Measurements from ENCODE around the gene OTUD3. TPM values are rescaled to one million over a fixed set of nuclear protein-coding genes. Genes with fewer than 3 reads are reported as not detected.
"Not testable (repeated sequence)": the region's sequence is repeated elsewhere in the genome, so short reads cannot be mapped to it uniquely, and the experiment has no call there.

The OTUD3 gene
- total and polyA plus RNA-seq, 2 donors, result 3.4 to 11.8 TPM

GRCh38 chr1:19860418-19860817 lies 21.8 kb upstream of the OTUD3 start:
- H3K36me3 ChIP-seq (ENCODE audit: insufficient read depth), result no peaks in the 10 kb centered on the region
- WGBS, result 79% methylated on average over 2 of the region's 2 CpGs
- no peaks in the 10 kb centered on the region for H3K4me1 ChIP-seq (ENCODE audit: insufficient read depth)
- H3K4me3 ChIP-seq (ENCODE audit: low read depth, low read length), result no peak overlapping the region
- no peak for DNase-seq (ENCODE audit: extremely low spot score)
- no peak overlapping the region for H3K27ac ChIP-seq (ENCODE audit: low read depth)

GRCh38 chr1:19861034-19861433 lies 21.2 kb upstream of the OTUD3 start:
- Histone ChIP-seq H3K4me1 (ENCODE audit: insufficient read depth) (no peaks in the 10 kb centered on the region), H3K36me3 (ENCODE audit: insufficient read depth) (no peaks in the 10 kb centered on the region), H3K4me3 (ENCODE audit: low read depth, low read length) (no peak overlapping the region), H3K27ac (ENCODE audit: low read depth) (no peak overlapping the region)
- 52% methylated on average over 2 of the region's 2 CpGs for WGBS
- no peak for DNase-seq (ENCODE audit: extremely low spot score)

- WGBS, result 84% methylated on average over 1 of the region's 1 CpG
- H3K4me1 ChIP-seq (ENCODE audit: insufficient read depth), result no peaks in the 10 kb centered on the region
- DNase-seq (ENCODE audit: extremely low spot score), result no peak
- H3K27ac ChIP-seq (ENCODE audit: low read depth), result no peak overlapping the region
- no peak overlapping the region for H3K4me3 ChIP-seq (ENCODE audit: low read depth, low read length)
- no peaks in the 10 kb centered on the region for H3K36me3 ChIP-seq (ENCODE audit: insufficient read depth)
Observed at GRCh38 chr1:19861842-19862530, 20.2 kb upstream of the OTUD3 start.

- H3K27ac ChIP-seq (ENCODE audit: low read depth), result no peak overlapping the region
- H3K4me1 ChIP-seq (ENCODE audit: insufficient read depth), result no peaks in the 10 kb centered on the region
- H3K36me3 ChIP-seq (ENCODE audit: insufficient read depth), result no peaks in the 10 kb centered on the region
- H3K4me3 ChIP-seq (ENCODE audit: low read depth, low read length), result no peak overlapping the region
- WGBS, result 82% methylated on average over 3 of the region's 3 CpGs
- no peak for DNase-seq (ENCODE audit: extremely low spot score)
Observed at GRCh38 chr1:19862944-19863343, 19.3 kb upstream of the OTUD3 start.

- DNase-seq (ENCODE audit: extremely low spot score), result no peak
- H3K36me3 ChIP-seq (ENCODE audit: insufficient read depth), result no peaks in the 10 kb centered on the region
- WGBS, result 64% methylated on average over 1 of the region's 1 CpG
- no peak overlapping the region for H3K4me3 ChIP-seq (ENCODE audit: low read depth, low read length)
- H3K27ac ChIP-seq (ENCODE audit: low read depth), result no peak overlapping the region
- H3K4me1 ChIP-seq (ENCODE audit: insufficient read depth), result no peaks in the 10 kb centered on the region
Observed at GRCh38 chr1:19864570-19865160, 17.5 kb upstream of the OTUD3 start.

GRCh38 chr1:19866029-19866428 lies 16.2 kb upstream of the OTUD3 start:
- 65% methylated on average over 1 of the region's 1 CpG for WGBS
- no peak overlapping the region for H3K27ac ChIP-seq (ENCODE audit: low read depth)
- DNase-seq (ENCODE audit: extremely low spot score), result no peak

GRCh38 chr1:19866758-19867157 lies 15.4 kb upstream of the OTUD3 start:
- Histone ChIP-seq H3K4me3 (ENCODE audit: low read depth, low read length) (no peak overlapping the region), H3K4me1 (ENCODE audit: insufficient read depth) (no peaks in the 10 kb centered on the region), H3K36me3 (ENCODE audit: insufficient read depth) (no peaks in the 10 kb centered on the region), H3K27ac (ENCODE audit: low read depth) (no peak overlapping the region)
- 51% methylated on average over 1 of the region's 1 CpG for WGBS
- no peak for DNase-seq (ENCODE audit: extremely low spot score)

More at GRCh38 chr1:19866029-19866428, 16.2 kb upstream of the OTUD3 start:
- H3K4me1 ChIP-seq (ENCODE audit: insufficient read depth), result no peaks in the 10 kb centered on the region
- no peaks in the 10 kb centered on the region for H3K36me3 ChIP-seq (ENCODE audit: insufficient read depth)
- H3K4me3 ChIP-seq (ENCODE audit: low read depth, low read length), result no peak overlapping the region

GRCh38 chr1:19868575-19868974 lies 13.6 kb upstream of the OTUD3 start:
- DNase-seq (ENCODE audit: extremely low spot score); H3K36me3 ChIP-seq (ENCODE audit: insufficient read depth); H3K4me1 ChIP-seq (ENCODE audit: insufficient read depth); H3K4me3 ChIP-seq (ENCODE audit: low read depth, low read length); H3K27ac ChIP-seq (ENCODE audit: low read depth): not testable (repeated sequence)
- 71% methylated on average over 4 of the region's 4 CpGs for WGBS

GRCh38 chr1:19869453-19869852 lies 12.7 kb upstream of the OTUD3 start:
- H3K4me1 ChIP-seq (ENCODE audit: insufficient read depth); H3K27ac ChIP-seq (ENCODE audit: low read depth); H3K36me3 ChIP-seq (ENCODE audit: insufficient read depth); H3K4me3 ChIP-seq (ENCODE audit: low read depth, low read length); DNase-seq (ENCODE audit: extremely low spot score): not testable (repeated sequence)
- WGBS, result 83% methylated on average over 2 of the region's 2 CpGs

- no peak overlapping the region for H3K27ac ChIP-seq (ENCODE audit: low read depth)
- no peaks in the 10 kb centered on the region for H3K4me1 ChIP-seq (ENCODE audit: insufficient read depth)
- WGBS, result 30% methylated on average over 5 of the region's 5 CpGs
- H3K4me3 ChIP-seq (ENCODE audit: low read depth, low read length), result no peak overlapping the region
- no peaks in the 10 kb centered on the region for H3K36me3 ChIP-seq (ENCODE audit: insufficient read depth)
- DNase-seq (ENCODE audit: extremely low spot score), result no peak
Observed at GRCh38 chr1:19869929-19870328, 12.3 kb upstream of the OTUD3 start.

GRCh38 chr1:19872190-19872589 lies 10.0 kb upstream of the OTUD3 start:
- no peak for DNase-seq (ENCODE audit: extremely low spot score)
- Histone ChIP-seq H3K27ac (ENCODE audit: low read depth) (no peak overlapping the region), H3K36me3 (ENCODE audit: insufficient read depth) (no peaks in the 10 kb centered on the region), H3K4me1 (ENCODE audit: insufficient read depth) (no peaks in the 10 kb centered on the region), H3K4me3 (ENCODE audit: low read depth, low read length) (no peak overlapping the region)
- WGBS, result 55% methylated on average over 7 of the region's 7 CpGs

GRCh38 chr1:19877181-19877750 lies 4.9 kb upstream of the OTUD3 start:
- Histone ChIP-seq H3K27ac (ENCODE audit: low read depth) (no peak overlapping the region), H3K4me3 (ENCODE audit: low read depth, low read length) (no peak overlapping the region), H3K36me3 (ENCODE audit: insufficient read depth) (no peaks in the 10 kb centered on the region), H3K4me1 (ENCODE audit: insufficient read depth) (no peaks in the 10 kb centered on the region)
- WGBS, result 84% methylated on average over 16 of the region's 16 CpGs
- no peak for DNase-seq (ENCODE audit: extremely low spot score)

GRCh38 chr1:19877821-19878636 lies 4.2 kb upstream of the OTUD3 start:
- no peaks in the 10 kb centered on the region for H3K4me1 ChIP-seq (ENCODE audit: insufficient read depth)
- H3K27ac ChIP-seq (ENCODE audit: low read depth), result no peak overlapping the region
- no peaks in the 10 kb centered on the region for H3K36me3 ChIP-seq (ENCODE audit: insufficient read depth)
- 54% methylated on average over 19 of the region's 19 CpGs for whole genome bisulfite sequencing
- H3K4me3 ChIP-seq (ENCODE audit: low read depth, low read length), result no peak overlapping the region
- DNase-seq (ENCODE audit: extremely low spot score), result no peak

- no peak overlapping the region for H3K27ac ChIP-seq (ENCODE audit: low read depth)
- WGBS, result 52% methylated on average over 12 of the region's 12 CpGs
- H3K4me1 ChIP-seq (ENCODE audit: insufficient read depth), result no peaks in the 10 kb centered on the region
- no peaks in the 10 kb centered on the region for H3K36me3 ChIP-seq (ENCODE audit: insufficient read depth)
- no peak for DNase-seq (ENCODE audit: extremely low spot score)
- H3K4me3 ChIP-seq (ENCODE audit: low read depth, low read length), result no peak overlapping the region
Observed at GRCh38 chr1:19878637-19878985, 3.6 kb upstream of the OTUD3 start.
